IMR-90 (cell line): ENCODE measurements around the gene GNB4. TPM values are rescaled to one million over a fixed set of nuclear protein-coding genes. Genes with fewer than 3 reads are reported as not detected.

ENCODE experiments used
- ATAC-seq: fragments of 200-7000 bp; cut with Tn5 transposase; 2 replicates; pipeline ENCODE4 v1.9.1; 2020; ENCODE audit warnings: low read depth, mild to moderate bottlenecking, moderate library complexity
- BruUV-seq: library from RNA; stranded (reverse); fragments of 400-500 nt; replicated peaks from 2 replicates; lab custom pipeline; 2021; lab: Mats Ljungman, UMichigan
- CTCF ChIA-PET: fragments of 300-600 bp; formaldehyde crosslinking; extraction: SDS; loops from one replicate; lab custom pipeline; 2021; ENCODE audit warnings: antibody characterized with exemption; lab: Yijun Ruan, JAX
- POLR2A ChIA-PET: fragments of 300-600 bp; sonication (Branson Sonifier 250); formaldehyde crosslinking; loops from one replicate; lab custom pipeline; 2022; ENCODE audit warnings: antibody characterized with exemption; ENCODE audit not compliant: unreplicated experiment; lab: Charles Lee
- DNase-seq: peaks from one replicate; pipeline ENCODE4 v3.0.0; 2013
- H2AFZ ChIP-seq: replicated peaks from 2 replicates; pipeline ENCODE3; 2013; ENCODE audit warnings: low read length, mild to moderate bottlenecking; ENCODE audit not compliant: poor library complexity
- H2AK5ac ChIP-seq: 2 replicates; pipeline ENCODE4 v1.6.1; 2013; ENCODE audit warnings: low read depth, low read length, inconsistent platforms
- H2AK9ac ChIP-seq: replicated peaks from 2 replicates; pipeline ENCODE3; 2013; ENCODE audit warnings: mild to moderate bottlenecking, low read depth, low read length, moderate library complexity; ENCODE audit not compliant: poor library complexity
- H2BK120ac ChIP-seq: 2 replicates; pipeline ENCODE4 v1.6.1; 2013; ENCODE audit warnings: low read depth, low read length, inconsistent platforms
- H2BK15ac ChIP-seq: 3 replicates; pipeline ENCODE4 v1.6.1; 2013; ENCODE audit warnings: low read depth, low read length, inconsistent platforms
- H2BK20ac ChIP-seq: 2 replicates; pipeline ENCODE4 v1.6.1; 2013; ENCODE audit warnings: low read depth, mild to moderate bottlenecking, inconsistent platforms, low read length, moderate library complexity
- H2BK5ac ChIP-seq: 2 replicates; pipeline ENCODE4 v1.6.1; 2013; ENCODE audit warnings: mild to moderate bottlenecking, low read depth, low read length, inconsistent platforms; ENCODE audit not compliant: poor library complexity, severe bottlenecking
- H3K14ac ChIP-seq: replicated peaks from 2 replicates; pipeline ENCODE4 v1.6.1; 2013; ENCODE audit warnings: low read depth, low read length, inconsistent platforms
- H3K18ac ChIP-seq: 2 replicates; pipeline ENCODE4 v1.6.1; 2013; ENCODE audit warnings: low read depth, low read length, control low read depth
- H3K23ac ChIP-seq: 2 replicates; pipeline ENCODE4 v1.6.1; 2013; ENCODE audit warnings: low read depth, low read length, inconsistent platforms
- H3K27ac ChIP-seq: 2 replicates; pipeline ENCODE4 v1.5.1; 2013; ENCODE audit warnings: mild to moderate bottlenecking, control low read depth, low read length; ENCODE audit not compliant: insufficient read depth
- H3K27me3 ChIP-seq: 2 replicates; pipeline ENCODE4 v1.6.1; 2013; ENCODE audit warnings: low read length; ENCODE audit not compliant: control insufficient read depth, insufficient read depth
- H3K36me3 ChIP-seq: 2 replicates; pipeline ENCODE4 v1.6.1; 2013; ENCODE audit warnings: low read length, mixed read lengths; ENCODE audit not compliant: control insufficient read depth, insufficient read depth
- H3K4ac ChIP-seq: 2 replicates; pipeline ENCODE4 v1.6.1; 2013; ENCODE audit warnings: low read depth, low read length, inconsistent platforms
- H3K4me1 ChIP-seq: 2 replicates; pipeline ENCODE4 v1.6.1; 2013; ENCODE audit warnings: low read length, mixed read lengths; ENCODE audit not compliant: control insufficient read depth, insufficient read depth
- H3K4me2 ChIP-seq: 2 replicates; pipeline ENCODE4 v1.6.1; 2013; ENCODE audit warnings: low read depth, mild to moderate bottlenecking, control low read depth, low read length, moderate library complexity
- H3K4me3 ChIP-seq: 2 replicates; pipeline ENCODE4 v1.5.1; 2013; ENCODE audit warnings: low read depth, mild to moderate bottlenecking, control low read depth, low read length, moderate library complexity; ENCODE audit not compliant: insufficient read depth
- H3K56ac ChIP-seq: 2 replicates; pipeline ENCODE4 v1.6.1; 2013; ENCODE audit warnings: low read length, inconsistent platforms; ENCODE audit not compliant: insufficient read depth; ENCODE audit errors: extremely low read depth
- H3K79me1 ChIP-seq, 2 experiments: 2 replicates each; pipeline ENCODE4 v1.6.1; 2013; ENCODE audit warnings: low read length in 2 of 2, inconsistent platforms in 1 of 2, low read depth in 1 of 2
- H3K9ac ChIP-seq: 2 replicates; pipeline ENCODE4 v1.6.1; 2013; ENCODE audit warnings: low read depth, low read length, control low read depth
- H3K9me1 ChIP-seq: 2 replicates; pipeline ENCODE4 v1.6.1; 2013; ENCODE audit warnings: low read length, inconsistent platforms; ENCODE audit not compliant: insufficient read depth
- H3K9me3 ChIP-seq: 2 replicates; pipeline ENCODE4 v1.6.1; 2013; ENCODE audit warnings: low read length; ENCODE audit not compliant: control insufficient read depth, insufficient read depth
- H4K20me1 ChIP-seq: 2 replicates; pipeline ENCODE4 v1.6.1; 2013; ENCODE audit warnings: low read length, inconsistent platforms; ENCODE audit not compliant: insufficient read depth
- H4K5ac ChIP-seq: 2 replicates; pipeline ENCODE4 v1.6.1; 2013; ENCODE audit warnings: mild to moderate bottlenecking, low read depth, low read length, control low read depth
- H4K8ac ChIP-seq, 2 experiments: 2 replicates each; pipeline ENCODE4 v1.6.1; 2013; ENCODE audit warnings: low read depth in 2 of 2, low read length in 2 of 2, control low read depth in 1 of 2, inconsistent platforms in 1 of 2
- H4K91ac ChIP-seq: 2 replicates; pipeline ENCODE4 v1.6.1; 2013; ENCODE audit warnings: low read depth, low read length, inconsistent platforms; ENCODE audit not compliant: insufficient read depth
- BHLHE40 ChIP-seq: fragments of 150-350 bp; IDR thresholded peaks from 2 replicates; pipeline ENCODE4 v1.6.1; 2016; ENCODE audit warnings: mild to moderate bottlenecking, low read depth, low read length
- CEBPB ChIP-seq: IDR thresholded peaks from 2 replicates; pipeline ENCODE4 v1.6.1; 2012; ENCODE audit warnings: low read depth, low read length, improper control_type of control experiment
- CHD1 ChIP-seq: IDR thresholded peaks from 2 replicates; pipeline ENCODE4 v1.6.1; 2012; ENCODE audit warnings: low read depth, low read length, improper control_type of control experiment
- FOS ChIP-seq: fragments of 150-350 bp; IDR thresholded peaks from 2 replicates; pipeline ENCODE4 v1.6.1; 2016; ENCODE audit warnings: low read depth, low read length
- MAZ ChIP-seq: IDR thresholded peaks from 2 replicates; pipeline ENCODE4 v1.6.1; 2012; ENCODE audit warnings: low read depth, mild to moderate bottlenecking, low read length, improper control_type of control experiment, moderate library complexity, borderline replicate concordance
- NFE2L2 ChIP-seq: fragments of 150-350 bp; IDR thresholded peaks from 2 replicates; pipeline ENCODE4 v1.6.1; 2016; ENCODE audit warnings: low read depth, mild to moderate bottlenecking, low read length
- POLR2A ChIP-seq: IDR thresholded peaks from 2 replicates; pipeline ENCODE4 v1.6.1; 2012; ENCODE audit warnings: mild to moderate bottlenecking, low read depth, low read length
- RCOR1 ChIP-seq: IDR thresholded peaks from 2 replicates; pipeline ENCODE4 v1.6.1; 2012; ENCODE audit warnings: mild to moderate bottlenecking, low read length, improper control_type of control experiment; ENCODE audit not compliant: insufficient replicate concordance
- RFX5 ChIP-seq: IDR thresholded peaks from 2 replicates; pipeline ENCODE4 v1.8.0; 2012; ENCODE audit warnings: low read depth, mild to moderate bottlenecking, low read length, moderate library complexity
- SMC3 ChIP-seq: fragments of 150-350 bp; IDR thresholded peaks from 2 replicates; pipeline ENCODE4 v1.6.1; 2016; ENCODE audit warnings: low read depth, mild to moderate bottlenecking, antibody characterized with exemption, low read length, moderate library complexity
- WGBS, 2 experiments: methylation state at CpG; one replicate each; pipeline versions ENCODE4 v1.1.5 to v1.1.7; 2013; ENCODE audit warnings: missing lambda C conversion rate in 2 of 2; ENCODE audit not compliant: insufficient read length in 1 of 2; ENCODE audit errors: extremely low coverage in 2 of 2; 5-methylcytosine and 5-hydroxymethylcytosine counted together
- dilution Hi-C: fragments of 300-500 bp; cut with HindIII; formaldehyde crosslinking; loops from one replicate; pipeline ENCODE4 v1.14.3; 2018; ENCODE audit warnings: low sequenced_read_pairs; ENCODE audit not compliant: unreplicated experiment
- in situ Hi-C: fragments of 300-500 bp; cut with MboI; formaldehyde crosslinking; loops from 3 replicates; pipeline ENCODE4 v1.14.3; 2019; ENCODE audit warnings: low sequenced_read_pairs, inconsistent platforms, mixed read lengths
- intact Hi-C: fragments of 100-400 bp; cut with micrococcal nuclease; formaldehyde crosslinking; loops from 2 replicates; pipeline ENCODE4 v1.10.0; 2022
- polyA plus RNA-seq, 3 experiments: library from polyadenylated mRNA; depleted of rRNA; stranded (reverse); fragments of >200 nt; gene quantifications; 2 replicates each; pipeline ENCODE4 v1.2.3, GENCODE V29; 2012; ENCODE audit warnings: low replicate concordance in 1 of 3
- total RNA-seq: library from RNA; depleted of rRNA; stranded (reverse); fragments of >200 nt; gene quantifications from 2 replicates; pipeline ENCODE4 v1.2.3, GENCODE V29; 2012
- TF ChIP-seq, protein P1 (sequence below): fragments of 150-350 bp; IDR thresholded peaks from 2 replicates; pipeline ENCODE4 v1.6.1; 2016; ENCODE audit warnings: low read depth, mild to moderate bottlenecking, low read length, moderate library complexity, borderline replicate concordance
- TF ChIP-seq, protein P2 (sequence below): conservative IDR thresholded peaks from 2 replicates; pipeline ENCODE4 v1.5.1; 2012; ENCODE audit warnings: mild to moderate bottlenecking, low read depth, low read length, improper control_type of control experiment

The GNB4 gene
- total and polyA plus RNA-seq, 2 of the 4 experiments (the other 2 are of a cell fraction) = 22.1 to 112 TPM

DNA sequence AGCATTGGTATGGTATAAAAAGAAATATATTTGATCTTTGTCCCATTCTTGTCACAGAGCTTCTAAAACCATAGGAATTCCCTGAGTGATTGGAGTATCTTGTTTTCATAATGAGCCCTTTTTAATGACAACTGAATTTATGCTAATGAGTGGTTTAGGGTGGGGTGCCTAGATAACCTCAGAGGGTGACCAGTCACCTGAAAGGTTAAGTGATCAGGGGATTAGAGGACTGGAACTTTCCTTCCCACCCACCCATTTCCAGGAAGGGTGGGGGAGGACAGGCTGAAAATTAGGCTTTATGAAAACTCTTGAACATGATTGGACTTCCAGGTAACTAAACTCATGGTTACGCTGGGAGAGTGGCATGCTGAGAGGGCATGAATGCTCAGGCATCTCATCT is 95.3 kb downstream of the GNB4 start:
- Histone ChIP-seq H2AK5ac (no peak overlapping the region), H3K4me2 (no peak overlapping the region), H3K4me1 (no peaks in the 10 kb centered on the region), H3K18ac (no peak overlapping the region), H2AFZ (no peak overlapping the region), H3K79me1 (peaks cover 5 to 29% of the 10 kb centered on the region in 2 experiments; a peak in 3 of 4 replicates), H3K4me3 (no peak overlapping the region), H4K5ac (no peak overlapping the region), H2BK15ac (no peak overlapping the region), H3K27me3 (no peaks in the 10 kb centered on the region), H3K14ac (no peak overlapping the region), H3K27ac (no peak overlapping the region), H2BK5ac (no peak overlapping the region), H4K20me1 (no peaks in the 10 kb centered on the region), H3K9me3 (no peaks in the 10 kb centered on the region), H3K23ac (no peak overlapping the region), H2BK20ac (no peak overlapping the region), H3K9me1 (no peaks in the 10 kb centered on the region), H2BK120ac (no peak overlapping the region), H3K56ac (no peak overlapping the region), H3K9ac (no peak overlapping the region), H3K4ac (no peak overlapping the region), H3K36me3 (peaks cover 26% of the 10 kb centered on the region), H4K8ac (no peak overlapping the region), H4K91ac (no peak overlapping the region), H2AK9ac (no peak overlapping the region)
- in situ Hi-C loops = no loop called here
- BruUV-seq = no TSS peak
- ChIA-PET POLR2A (no interaction called here), CTCF (no interaction called here)
- ATAC-seq = no peak
- WGBS, 2 experiments = no CpG with 5 or more reads among the region's 1 CpG
- DNase-seq = no peak
- TF ChIP-seq BHLHE40 = no peak
- TF ChIP-seq POLR2A = no peak
- TF ChIP-seq, protein P1, sequence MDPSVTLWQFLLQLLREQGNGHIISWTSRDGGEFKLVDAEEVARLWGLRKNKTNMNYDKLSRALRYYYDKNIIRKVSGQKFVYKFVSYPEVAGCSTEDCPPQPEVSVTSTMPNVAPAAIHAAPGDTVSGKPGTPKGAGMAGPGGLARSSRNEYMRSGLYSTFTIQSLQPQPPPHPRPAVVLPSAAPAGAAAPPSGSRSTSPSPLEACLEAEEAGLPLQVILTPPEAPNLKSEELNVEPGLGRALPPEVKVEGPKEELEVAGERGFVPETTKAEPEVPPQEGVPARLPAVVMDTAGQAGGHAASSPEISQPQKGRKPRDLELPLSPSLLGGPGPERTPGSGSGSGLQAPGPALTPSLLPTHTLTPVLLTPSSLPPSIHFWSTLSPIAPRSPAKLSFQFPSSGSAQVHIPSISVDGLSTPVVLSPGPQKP = no peak
- TF ChIP-seq RFX5 = no peak
- no peak for TF ChIP-seq RCOR1
- TF ChIP-seq CEBPB = no peak
- TF ChIP-seq, protein P2, sequence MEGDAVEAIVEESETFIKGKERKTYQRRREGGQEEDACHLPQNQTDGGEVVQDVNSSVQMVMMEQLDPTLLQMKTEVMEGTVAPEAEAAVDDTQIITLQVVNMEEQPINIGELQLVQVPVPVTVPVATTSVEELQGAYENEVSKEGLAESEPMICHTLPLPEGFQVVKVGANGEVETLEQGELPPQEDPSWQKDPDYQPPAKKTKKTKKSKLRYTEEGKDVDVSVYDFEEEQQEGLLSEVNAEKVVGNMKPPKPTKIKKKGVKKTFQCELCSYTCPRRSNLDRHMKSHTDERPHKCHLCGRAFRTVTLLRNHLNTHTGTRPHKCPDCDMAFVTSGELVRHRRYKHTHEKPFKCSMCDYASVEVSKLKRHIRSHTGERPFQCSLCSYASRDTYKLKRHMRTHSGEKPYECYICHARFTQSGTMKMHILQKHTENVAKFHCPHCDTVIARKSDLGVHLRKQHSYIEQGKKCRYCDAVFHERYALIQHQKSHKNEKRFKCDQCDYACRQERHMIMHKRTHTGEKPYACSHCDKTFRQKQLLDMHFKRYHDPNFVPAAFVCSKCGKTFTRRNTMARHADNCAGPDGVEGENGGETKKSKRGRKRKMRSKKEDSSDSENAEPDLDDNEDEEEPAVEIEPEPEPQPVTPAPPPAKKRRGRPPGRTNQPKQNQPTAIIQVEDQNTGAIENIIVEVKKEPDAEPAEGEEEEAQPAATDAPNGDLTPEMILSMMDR = no peak
- TF ChIP-seq SMC3 = no peak
- no peak for TF ChIP-seq FOS
- TF ChIP-seq NFE2L2 = no peak
- no peak for TF ChIP-seq MAZ
- no peak for TF ChIP-seq CHD1
- dilution Hi-C loops = no loop called here
- intact Hi-C loops = no loop called here
